MM.1S (cell line): ENCODE measurements around the gene FUS.

Experiments
- DNase-seq: peaks from one replicate; pipeline ENCODE4 v3.0.0-alpha.2; 2015
- H2AFZ ChIP-seq: fragments of 300-600 bp; sonication (generic); 2 replicates; pipeline ENCODE4 v1.6.0; 2016; ENCODE audit warnings: antibody characterized with exemption, low read length
- H3F3A ChIP-seq: fragments of 300-600 bp; sonication (generic); 2 replicates; pipeline ENCODE4 v1.6.1; 2016; ENCODE audit warnings: mild to moderate bottlenecking, antibody characterized with exemption, low read length, moderate library complexity, mixed read lengths; ENCODE audit not compliant: insufficient read depth
- H3K27ac ChIP-seq: fragments of 300-600 bp; sonication (generic); 2 replicates; pipeline ENCODE4 v1.5.1; 2016; ENCODE audit warnings: mild to moderate bottlenecking, low read length
- H3K27me3 ChIP-seq: fragments of 300-600 bp; sonication (generic); replicated peaks from 2 replicates; pipeline ENCODE4 v1.6.0; 2016; ENCODE audit warnings: low read length; ENCODE audit not compliant: insufficient read depth
- H3K36me3 ChIP-seq: fragments of 300-600 bp; sonication (generic); replicated peaks from 2 replicates; pipeline ENCODE4 v1.6.1; 2016; ENCODE audit warnings: mild to moderate bottlenecking, low read length, mixed read lengths; ENCODE audit not compliant: insufficient read depth
- H3K4me1 ChIP-seq: fragments of 300-600 bp; sonication (generic); 2 replicates; pipeline ENCODE4 v1.6.1; 2016; ENCODE audit warnings: low read length, mixed read lengths
- H3K4me2 ChIP-seq: fragments of 300-600 bp; sonication (generic); 2 replicates; pipeline ENCODE4 v1.6.0; 2016; ENCODE audit warnings: low read depth, low read length
- H3K4me3 ChIP-seq: fragments of 300-600 bp; sonication (generic); 2 replicates; pipeline ENCODE4 v1.5.1; 2016; ENCODE audit warnings: low read length, mixed read lengths
- H3K79me2 ChIP-seq: fragments of 300-600 bp; sonication (generic); 2 replicates; pipeline ENCODE4 v1.6.1; 2016; ENCODE audit warnings: mixed run types, low read length, mixed read lengths
- H3K9ac ChIP-seq: fragments of 300-600 bp; sonication (generic); 2 replicates; pipeline ENCODE4 v1.6.1; 2016; ENCODE audit warnings: low read length, mixed read lengths
- H3K9me2 ChIP-seq: fragments of 300-600 bp; sonication (generic); replicated peaks from 2 replicates; pipeline ENCODE4 v1.6.1; 2016; ENCODE audit warnings: mild to moderate bottlenecking, low read length, mixed read lengths; ENCODE audit not compliant: insufficient read depth
- H3K9me3 ChIP-seq: fragments of 300-600 bp; sonication (generic); replicated peaks from 2 replicates; pipeline ENCODE4 v1.6.1; 2016; ENCODE audit warnings: mild to moderate bottlenecking, low read length, mixed read lengths; ENCODE audit not compliant: insufficient read depth
- H4K20me1 ChIP-seq: fragments of 300-600 bp; sonication (generic); 2 replicates; pipeline ENCODE4 v1.6.1; 2016; ENCODE audit warnings: mild to moderate bottlenecking, low read length, moderate library complexity, mixed read lengths; ENCODE audit not compliant: insufficient read depth
- EZH2 ChIP-seq: fragments of 300-600 bp; sonication (generic); optimal IDR thresholded peaks from 2 replicates; pipeline ENCODE3; 2017; ENCODE audit warnings: low read depth, mild to moderate bottlenecking, antibody characterized with exemption, low read length, mixed read lengths
- EZH2phosphoT487 ChIP-seq: fragments of 300-600 bp; sonication (generic); IDR thresholded peaks from 2 replicates; pipeline ENCODE4 v1.6.1; 2018; ENCODE audit warnings: antibody characterized with exemption, low read length
- TF ChIP-seq, protein P1 (sequence below): fragments of 300-600 bp; sonication (generic); IDR thresholded peaks from 2 replicates; pipeline ENCODE4 v1.5.1; 2016; ENCODE audit warnings: antibody characterized with exemption, low read length, mixed read lengths

Gene FUS

DNA sequence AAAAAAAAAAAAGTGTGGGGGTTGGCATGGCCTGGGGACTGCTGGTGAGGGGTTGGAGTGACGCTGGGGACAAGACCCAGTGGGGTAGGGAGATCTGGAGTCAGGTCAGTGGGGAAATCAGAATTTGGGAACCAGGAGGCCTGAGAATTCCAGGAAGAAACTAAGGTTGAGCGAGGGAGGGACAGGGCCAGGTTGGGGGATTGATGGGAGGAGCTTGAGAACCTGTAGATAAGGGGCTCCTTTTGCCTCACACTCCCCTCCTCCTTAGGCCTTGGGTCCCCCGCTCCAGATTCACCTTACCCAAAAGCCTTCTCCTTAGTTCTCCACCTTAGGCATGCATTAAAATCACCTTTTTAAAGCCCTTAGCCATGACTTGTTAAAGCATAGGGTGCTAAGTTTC is 45.3 kb downstream of the FUS start:
- DNase-seq: no peak
- peaks cover 26% of the 10 kb centered on the region for H3K27me3 ChIP-seq
- no peaks in the 10 kb centered on the region for H3K36me3 ChIP-seq
- no peaks in the 10 kb centered on the region for H3K9me2 ChIP-seq
- H2AFZ ChIP-seq: no peak overlapping the region
- H3K9me3 ChIP-seq: no peaks in the 10 kb centered on the region
- H3K4me2 ChIP-seq: no peak overlapping the region
- TF ChIP-seq EZH2: no peak
- TF ChIP-seq, protein P1, sequence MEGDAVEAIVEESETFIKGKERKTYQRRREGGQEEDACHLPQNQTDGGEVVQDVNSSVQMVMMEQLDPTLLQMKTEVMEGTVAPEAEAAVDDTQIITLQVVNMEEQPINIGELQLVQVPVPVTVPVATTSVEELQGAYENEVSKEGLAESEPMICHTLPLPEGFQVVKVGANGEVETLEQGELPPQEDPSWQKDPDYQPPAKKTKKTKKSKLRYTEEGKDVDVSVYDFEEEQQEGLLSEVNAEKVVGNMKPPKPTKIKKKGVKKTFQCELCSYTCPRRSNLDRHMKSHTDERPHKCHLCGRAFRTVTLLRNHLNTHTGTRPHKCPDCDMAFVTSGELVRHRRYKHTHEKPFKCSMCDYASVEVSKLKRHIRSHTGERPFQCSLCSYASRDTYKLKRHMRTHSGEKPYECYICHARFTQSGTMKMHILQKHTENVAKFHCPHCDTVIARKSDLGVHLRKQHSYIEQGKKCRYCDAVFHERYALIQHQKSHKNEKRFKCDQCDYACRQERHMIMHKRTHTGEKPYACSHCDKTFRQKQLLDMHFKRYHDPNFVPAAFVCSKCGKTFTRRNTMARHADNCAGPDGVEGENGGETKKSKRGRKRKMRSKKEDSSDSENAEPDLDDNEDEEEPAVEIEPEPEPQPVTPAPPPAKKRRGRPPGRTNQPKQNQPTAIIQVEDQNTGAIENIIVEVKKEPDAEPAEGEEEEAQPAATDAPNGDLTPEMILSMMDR: no peak
- no peaks in the 10 kb centered on the region for H3K4me1 ChIP-seq
- no peak overlapping the region for H3K4me3 ChIP-seq
- H3K9ac ChIP-seq: no peak overlapping the region
- H3K79me2 ChIP-seq: no peaks in the 10 kb centered on the region
- no peak overlapping the region for H3K27ac ChIP-seq
- no peaks in the 10 kb centered on the region for H3F3A ChIP-seq
- H4K20me1 ChIP-seq: no peaks in the 10 kb centered on the region

DNA sequence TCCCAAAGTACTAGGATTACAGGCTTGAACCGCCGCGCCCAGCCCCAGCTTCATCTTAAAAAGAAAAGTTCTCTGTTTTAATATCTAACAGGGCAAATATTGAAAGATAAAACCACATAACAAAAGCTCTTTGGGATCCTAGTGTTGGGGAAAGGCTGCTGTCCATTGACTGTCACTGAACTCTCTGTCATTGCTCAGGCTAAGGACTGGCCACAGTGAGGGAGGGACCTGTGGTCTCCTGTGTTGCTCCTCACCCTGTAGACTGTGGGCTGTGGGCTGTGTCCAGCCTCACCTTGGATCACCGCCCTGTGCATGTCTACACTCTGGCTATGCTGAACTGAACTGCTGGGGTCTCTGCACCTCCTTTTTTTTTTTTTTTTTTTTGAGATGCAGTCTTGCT is 48.3 kb downstream of the FUS start:
- Histone ChIP-seq H3K4me3 (no peak overlapping the region), H4K20me1 (no peaks in the 10 kb centered on the region), H3K9me3 (no peaks in the 10 kb centered on the region), H2AFZ (no peak overlapping the region), H3K36me3 (no peaks in the 10 kb centered on the region), H3F3A (no peaks in the 10 kb centered on the region), H3K79me2 (no peaks in the 10 kb centered on the region), H3K27ac (no peak overlapping the region), H3K4me1 (no peaks in the 10 kb centered on the region), H3K27me3 (peaks cover 17% of the 10 kb centered on the region), H3K9me2 (no peaks in the 10 kb centered on the region), H3K4me2 (no peak overlapping the region), H3K9ac (no peak overlapping the region)
- TF ChIP-seq EZH2 (no peak), EZH2phosphoT487 (no peak)
- TF ChIP-seq, protein P1: no peak
- no peak for DNase-seq

DNA sequence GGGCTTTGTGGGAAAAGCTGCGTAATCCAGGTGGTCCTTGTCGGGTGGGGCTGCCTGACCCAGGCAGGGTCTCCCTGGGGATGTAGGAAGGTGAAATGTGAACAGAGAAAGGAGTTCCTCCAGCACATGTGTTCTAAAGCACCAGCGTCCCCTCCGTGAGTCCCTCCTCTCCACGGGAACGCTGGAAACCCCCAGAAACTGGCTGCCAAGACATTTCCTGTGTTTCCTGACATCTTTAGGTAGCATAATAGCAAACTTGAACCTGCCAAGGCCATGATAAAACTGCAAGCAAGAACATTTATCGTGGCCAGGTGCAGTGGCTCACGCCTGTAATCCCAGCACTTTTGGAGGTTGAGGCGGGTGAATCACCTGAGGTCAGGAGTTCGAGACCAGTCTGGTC is 49.6 kb downstream of the FUS start:
- H3K4me2 ChIP-seq: no peak overlapping the region

More for the DNA sequence above, 49.6 kb downstream of the FUS start:
- Histone ChIP-seq H3K9me3 (no peaks in the 10 kb centered on the region), H3K9ac (no peak overlapping the region), H3K36me3 (no peaks in the 10 kb centered on the region), H3K4me1 (no peaks in the 10 kb centered on the region), H3K4me3 (no peak overlapping the region), H3K79me2 (no peaks in the 10 kb centered on the region), H3K27me3 (peaks cover 17% of the 10 kb centered on the region), H4K20me1 (no peaks in the 10 kb centered on the region), H3K9me2 (no peaks in the 10 kb centered on the region), H3F3A (no peaks in the 10 kb centered on the region), H3K27ac (no peak overlapping the region), H2AFZ (no peak overlapping the region)
- TF ChIP-seq, protein P1: no peak
- no peak for TF ChIP-seq EZH2
- no peak for TF ChIP-seq EZH2phosphoT487
- DNase-seq: no peak
